AG08396 (cell line): ENCODE data around the gene CLEC4D.
"Not testable (repeated sequence)": the region's sequence is repeated elsewhere in the genome, so short reads cannot be mapped to it uniquely, and the experiment has no call there.

Experiments used
- DNase-seq: peaks from one replicate; pipeline ENCODE4 v3.0.0; 2012; ENCODE audit warnings: low spot score, mixed read lengths

Gene CLEC4D

GRCh38 chr12:8532045-8532444 lies 18.7 kb downstream of the CLEC4D start:
- no peak for DNase-seq

GRCh38 chr12:8537820-8538219 lies 24.5 kb downstream of the CLEC4D start:
- not testable (repeated sequence) for DNase-seq

GRCh38 chr12:8540831-8541230 lies 27.5 kb downstream of the CLEC4D start, which contains the start of gene CLEC4E:
CLEC4E (minus strand) TSS chr12:8540905; CDS start chr12:8540797, 108 bp downstream.
- DNase-seq: not testable (repeated sequence)

- no peak for DNase-seq
These were observed 28.3 kb downstream of the CLEC4D start for GRCh38 chr12:8541562-8541961.

- DNase-seq: peak; percentile 70
These were observed 31.0 kb downstream of the CLEC4D start for GRCh38 chr12:8544295-8544694.

GRCh38 chr12:8546591-8546990 lies 33.3 kb downstream of the CLEC4D start:
- DNase-seq: no peak

GRCh38 chr12:8547645-8548044 lies 34.3 kb downstream of the CLEC4D start:
- no peak for DNase-seq

- no peak for DNase-seq
These were observed 34.9 kb downstream of the CLEC4D start for GRCh38 chr12:8548192-8548591.

GRCh38 chr12:8549381-8549780 lies 36.1 kb downstream of the CLEC4D start:
- DNase-seq: no peak

GRCh38 chr12:8553088-8553627 lies 39.9 kb downstream of the CLEC4D start:
- DNase-seq: no peak

- no peak for DNase-seq
These were observed 41.3 kb downstream of the CLEC4D start for GRCh38 chr12:8554451-8555195.

GRCh38 chr12:8556531-8557097 lies 43.3 kb downstream of the CLEC4D start:
- no peak for DNase-seq

GRCh38 chr12:8559676-8560075 lies 46.4 kb downstream of the CLEC4D start:
- no peak for DNase-seq

GRCh38 chr12:8561011-8561410 lies 47.7 kb downstream of the CLEC4D start:
- DNase-seq: no peak

- no peak for DNase-seq
These were observed 49.0 kb downstream of the CLEC4D start for GRCh38 chr12:8562310-8562709.

GRCh38 chr12:8563356-8563755 lies 50.1 kb downstream of the CLEC4D start:
- DNase-seq: no peak

- no peak for DNase-seq
These were observed 51.4 kb downstream of the CLEC4D start for GRCh38 chr12:8564656-8565055.

GRCh38 chr12:8566052-8566451 lies 52.7 kb downstream of the CLEC4D start:
- DNase-seq: not testable (repeated sequence)

GRCh38 chr12:8566525-8566924 lies 53.2 kb downstream of the CLEC4D start:
- DNase-seq: no peak
